Right lobe of liver (tissue), 6 donors: Measurements from ENCODE around the gene IER3. TPM values are rescaled to one million over a fixed set of nuclear protein-coding genes. Genes with fewer than 3 reads are reported as not detected.

ENCODE experiments used
- ATAC-seq, 4 donors: fragments of 200-7000 bp; cut with Tn5 transposase; one replicate each; pipeline ENCODE4 v1.9.1; 2020; ENCODE audit warnings: mild to moderate bottlenecking in 4 of 4, moderate library complexity in 4 of 4
- DNase-seq, 3 donors: peaks; one replicate each; pipeline ENCODE4 v3.0.0-alpha.2; 2020
- H3K27ac ChIP-seq, 3 donors: fragments of 200-600 bp; one replicate each; pipeline ENCODE4 v1.8.0; 2022
- H3K27me3 ChIP-seq, 2 donors: fragments of 200-600 bp; one replicate each; pipeline ENCODE4 v1.8.0; 2022
- H3K36me3 ChIP-seq, 4 donors: fragments of 200-600 bp; sonication (generic) in 1 of 4; one replicate each; pipeline versions ENCODE4 v1.5.1 to v1.8.0; 2017 to 2022; ENCODE audit warnings: control low read depth in 1 of 4
- H3K4me1 ChIP-seq, 4 donors: fragments of 200-600 bp; sonication (generic) in 1 of 4; one replicate each; pipeline versions ENCODE4 v1.5.1 to v1.8.0; 2017 to 2022; ENCODE audit warnings: control low read depth in 1 of 4
- H3K4me3 ChIP-seq, 3 donors: fragments of 200-600 bp; one replicate each; pipeline ENCODE4 v1.8.0; 2022
- H3K9me3 ChIP-seq, 4 donors: fragments of 200-600 bp; sonication (generic) in 1 of 4; one replicate each; pipeline versions ENCODE4 v1.5.1 to v1.8.0; 2017 to 2022; ENCODE audit warnings: control low read depth in 1 of 4
- POLR2A ChIP-seq: fragments of 450-650 bp; IDR thresholded peaks from one replicate; pipeline ENCODE4 v1.6.1; 2017; ENCODE audit warnings: antibody characterized with exemption, mild to moderate bottlenecking
- WGBS: methylation state at CpG from one replicate; pipeline ENCODE4 v1.1.6; 2018; ENCODE audit warnings: low coverage, low lambda C conversion rate; ENCODE audit not compliant: insufficient coverage; ENCODE audit errors: missing lambda C conversion rate; 5-methylcytosine and 5-hydroxymethylcytosine counted together
- intact Hi-C, 2 donors: fragments of 100-400 bp; cut with DNase I; formaldehyde crosslinking; loops; one replicate each; pipeline versions ENCODE4 v1.11.2 to v1.14.1; 2022
- total RNA-seq, 6 experiments: library from RNA; depleted of rRNA in 2 of 6; stranded (reverse); fragments of >200 nt in 2 of 6; fragmentation: NEBNext Ultra II Directional in 3 of 6; extraction: Animal tissue kit (Norgen Biotek cat#: 25700) in 3 of 6; gene quantifications; one replicate each; pipeline versions ENCODE4 v1.1.0 to v1.2.4, GENCODE V29; 2016 to 2023
- TF ChIP-seq, protein P1 (sequence below), 4 donors: fragments of 200-600 bp in 3 of 4; fragments of 450-650 bp in 1 of 4; IDR thresholded peaks; one replicate each; pipeline versions ENCODE4 v1.5.1 to v1.8.0; 2016 to 2022; ENCODE audit warnings: antibody characterized with exemption in 4 of 4, mild to moderate bottlenecking in 2 of 4
- donor health status: DM: no; HTN: yes; CAD: no.
- donor health status: DM: no; HTN: no; CAD: no.
- donor health status: DM: no; HTN: no; CAD: no.
- donor health status: DM: no; HTN: yes; CAD: no.
- donor health status: DM: no; HTN: yes; CAD: no.

Gene IER3
- total RNA-seq, 6 experiments from 2014 or later = 2.8 to 72.3 (median 24.5) TPM

- TF ChIP-seq, protein P1, sequence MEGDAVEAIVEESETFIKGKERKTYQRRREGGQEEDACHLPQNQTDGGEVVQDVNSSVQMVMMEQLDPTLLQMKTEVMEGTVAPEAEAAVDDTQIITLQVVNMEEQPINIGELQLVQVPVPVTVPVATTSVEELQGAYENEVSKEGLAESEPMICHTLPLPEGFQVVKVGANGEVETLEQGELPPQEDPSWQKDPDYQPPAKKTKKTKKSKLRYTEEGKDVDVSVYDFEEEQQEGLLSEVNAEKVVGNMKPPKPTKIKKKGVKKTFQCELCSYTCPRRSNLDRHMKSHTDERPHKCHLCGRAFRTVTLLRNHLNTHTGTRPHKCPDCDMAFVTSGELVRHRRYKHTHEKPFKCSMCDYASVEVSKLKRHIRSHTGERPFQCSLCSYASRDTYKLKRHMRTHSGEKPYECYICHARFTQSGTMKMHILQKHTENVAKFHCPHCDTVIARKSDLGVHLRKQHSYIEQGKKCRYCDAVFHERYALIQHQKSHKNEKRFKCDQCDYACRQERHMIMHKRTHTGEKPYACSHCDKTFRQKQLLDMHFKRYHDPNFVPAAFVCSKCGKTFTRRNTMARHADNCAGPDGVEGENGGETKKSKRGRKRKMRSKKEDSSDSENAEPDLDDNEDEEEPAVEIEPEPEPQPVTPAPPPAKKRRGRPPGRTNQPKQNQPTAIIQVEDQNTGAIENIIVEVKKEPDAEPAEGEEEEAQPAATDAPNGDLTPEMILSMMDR (IDR thresholded peaks at IDR 0.05) = no peak
- no peak for TF ChIP-seq POLR2A
- H3K4me1 ChIP-seq = peaks cover 0 to 27% (median 12%) of the 10 kb centered on the region in 4 donors
- 91% methylated on average over 1 of the region's 1 CpG for WGBS
- no peaks in the 10 kb centered on the region for H3K9me3 ChIP-seq
- no peak for DNase-seq
- H3K27me3 ChIP-seq = no peaks in the 10 kb centered on the region
- ATAC-seq = peak in 1 of 4 donors; percentile 1
- peak overlapping the region; percentile 68 to 83 (median 73) for H3K27ac ChIP-seq
- intact Hi-C loops = no loop called here
- no peak overlapping the region for H3K4me3 ChIP-seq
- H3K36me3 ChIP-seq = no peaks in the 10 kb centered on the region
These were observed 18.8 kb upstream of the IER3 start for GRCh38 chr6:30763155-30763617.

GRCh38 chr6:30761791-30762429 lies 17.6 kb upstream of the IER3 start:
- intact Hi-C loops = no loop called here
- 100% methylated on average over 4 of the region's 4 CpGs for WGBS
- ATAC-seq (no peak), DNase-seq (no peak)
- Histone ChIP-seq H3K27me3 (no peaks in the 10 kb centered on the region), H3K36me3 (no peaks in the 10 kb centered on the region), H3K27ac (no peak overlapping the region), H3K4me1 (peaks cover 0 to 27% (median 12%) of the 10 kb centered on the region in 4 donors), H3K9me3 (no peaks in the 10 kb centered on the region), H3K4me3 (no peak overlapping the region)
- no peak for TF ChIP-seq POLR2A
- TF ChIP-seq, protein P1 (IDR thresholded peaks at IDR 0.05) = no peak

DNA sequence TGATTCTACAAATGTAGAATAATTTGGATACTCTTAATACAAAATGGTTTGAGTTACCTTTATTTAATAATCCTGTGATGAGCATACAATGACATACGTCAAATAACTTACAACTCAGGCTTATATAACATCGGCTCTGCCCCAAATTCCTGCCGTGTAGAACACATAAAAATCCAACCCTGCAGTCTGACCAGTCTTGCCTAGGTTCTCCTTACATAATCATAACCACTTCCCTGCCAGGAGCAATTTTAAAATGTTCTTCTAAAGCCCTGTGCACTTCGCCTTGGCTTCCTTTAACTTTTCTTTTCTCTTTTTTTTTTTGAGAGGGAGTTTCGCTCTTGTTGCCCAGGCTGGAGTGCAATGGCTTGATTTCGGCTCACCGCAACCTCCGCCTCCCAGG lies 16.2 kb upstream of the IER3 start:
- Histone ChIP-seq H3K4me3 (no peak overlapping the region), H3K9me3 (no peaks in the 10 kb centered on the region), H3K36me3 (no peaks in the 10 kb centered on the region), H3K4me1 (peaks cover 0 to 18% (median 8%) of the 10 kb centered on the region in 4 donors), H3K27me3 (no peaks in the 10 kb centered on the region), H3K27ac (no peak overlapping the region)
- WGBS = 84% methylated on average over 8 of the region's 8 CpGs
- DNase-seq = no peak
- TF ChIP-seq, protein P1 (IDR thresholded peaks at IDR 0.05) = no peak
- no peak for TF ChIP-seq POLR2A
- intact Hi-C loops = no loop called here
- ATAC-seq = no peak

DNA sequence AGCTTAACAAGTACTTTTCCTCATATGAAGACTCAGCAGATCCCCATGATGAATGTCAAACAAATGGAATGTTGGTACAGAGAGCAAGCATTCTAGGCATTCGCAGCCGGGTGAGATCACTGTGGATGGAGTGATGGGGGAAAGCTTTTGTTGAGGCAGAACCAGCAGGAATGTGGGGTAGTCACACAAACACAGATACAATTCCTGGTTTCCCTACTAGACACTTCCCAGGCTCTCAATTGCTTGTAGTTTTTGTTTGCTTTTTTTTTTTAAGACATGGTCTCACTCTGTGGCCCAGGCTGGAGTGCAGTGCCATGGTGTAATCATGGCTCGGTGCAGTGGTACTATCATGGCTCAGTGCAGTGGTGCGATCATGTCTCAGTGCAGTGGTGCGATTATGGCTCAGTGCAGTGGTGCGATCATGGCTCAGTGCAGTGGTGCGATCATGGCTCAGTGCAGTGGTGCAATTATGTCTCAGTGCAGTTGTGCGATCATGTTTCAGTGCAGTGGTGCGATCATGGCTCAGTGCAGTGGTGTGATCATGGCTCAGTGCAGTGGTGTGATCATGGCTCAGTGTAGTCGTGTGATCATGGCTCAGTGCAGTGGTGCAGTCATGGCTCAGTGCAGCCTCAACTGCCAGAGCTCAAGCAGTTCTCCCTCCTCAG lies 15.4 kb upstream of the IER3 start:
- ATAC-seq = no peak

More for the DNA sequence above, 15.4 kb upstream of the IER3 start:
- TF ChIP-seq, protein P1 (IDR thresholded peaks at IDR 0.05) = no peak
- no peak for TF ChIP-seq POLR2A
- Histone ChIP-seq H3K27me3 (no peaks in the 10 kb centered on the region), H3K9me3 (no peaks in the 10 kb centered on the region), H3K27ac (peak overlapping the region in 1 of 3 donors; percentile 61), H3K4me3 (no peak overlapping the region), H3K4me1 (peaks cover 0 to 17% (median 5%) of the 10 kb centered on the region in 4 donors), H3K36me3 (no peaks in the 10 kb centered on the region)
- 87% methylated on average over 8 of the region's 10 CpGs for WGBS
- DNase-seq = no peak
- intact Hi-C loops = no loop called here
